Mesenchymal stem cell (in vitro differentiated cells and primary cell): ENCODE results near the gene COBL.

ENCODE experiments used
- DNase-seq: peaks from one replicate; pipeline ENCODE4 v3.0.0-alpha.2; 2013
- H2AFZ ChIP-seq: one replicate; pipeline ENCODE4 v1.6.1; 2013; ENCODE audit warnings: low read depth, mild to moderate bottlenecking, control low read depth, inconsistent platforms, low read length, moderate library complexity
- H2AK5ac ChIP-seq: 2 replicates; pipeline ENCODE4 v1.6.1; 2013; ENCODE audit warnings: low read length, moderate library complexity, mild to moderate bottlenecking, inconsistent platforms; ENCODE audit not compliant: severe bottlenecking
- H2BK120ac ChIP-seq: one replicate; pipeline ENCODE4 v1.6.1; 2013; ENCODE audit warnings: low read depth, mild to moderate bottlenecking, inconsistent platforms, low read length, moderate library complexity
- H2BK12ac ChIP-seq, 2 experiments: one replicate each; pipeline ENCODE4 v1.6.1; 2013; ENCODE audit warnings: inconsistent platforms in 2 of 2, low read length in 2 of 2, mild to moderate bottlenecking in 2 of 2, moderate library complexity in 2 of 2, control low read depth in 1 of 2
- H2BK15ac ChIP-seq: one replicate; pipeline ENCODE4 v1.6.1; 2013; ENCODE audit warnings: mild to moderate bottlenecking, low read depth, inconsistent platforms; ENCODE audit not compliant: poor library complexity, severe bottlenecking
- H2BK5ac ChIP-seq: 2 replicates; pipeline ENCODE4 v1.6.1; 2013; ENCODE audit warnings: low read depth, mild to moderate bottlenecking, low read length, control low read depth, inconsistent platforms; ENCODE audit not compliant: poor library complexity, severe bottlenecking
- H3K14ac ChIP-seq, 2 experiments: one replicate each; pipeline ENCODE4 v1.6.1; 2013; ENCODE audit warnings: inconsistent platforms in 2 of 2, low read length in 2 of 2, control low read depth in 1 of 2, mild to moderate bottlenecking in 1 of 2, moderate library complexity in 1 of 2
- H3K18ac ChIP-seq, 2 experiments: one replicate each; pipeline ENCODE4 v1.6.1; 2013; ENCODE audit warnings: inconsistent platforms in 2 of 2, low read length in 2 of 2, control low read depth in 1 of 2, low read depth in 1 of 2, mild to moderate bottlenecking in 1 of 2
- H3K23ac ChIP-seq, 2 experiments: one replicate each; pipeline ENCODE4 v1.6.1; 2013; ENCODE audit warnings: inconsistent platforms in 2 of 2, low read length in 2 of 2, mild to moderate bottlenecking in 2 of 2, moderate library complexity in 2 of 2, control low read depth in 1 of 2
- H3K27ac ChIP-seq: 2 replicates; pipeline ENCODE4 v1.5.1; 2013; ENCODE audit warnings: mild to moderate bottlenecking, moderate library complexity, low read length, control low read depth, inconsistent platforms; ENCODE audit not compliant: poor library complexity, severe bottlenecking
- H3K27me3 ChIP-seq, 2 experiments: 2 replicates each; pipeline versions ENCODE4 v1.6.1 to v1.7.0; 2013; ENCODE audit warnings: low read length in 2 of 2, mild to moderate bottlenecking in 2 of 2, moderate library complexity in 2 of 2, control low read depth in 1 of 2, inconsistent platforms in 1 of 2; ENCODE audit not compliant: control insufficient read depth in 1 of 2, insufficient read depth in 1 of 2
- H3K36me3 ChIP-seq, 2 experiments: 2 replicates each; pipeline versions ENCODE4 v1.6.1 to v1.7.0; 2013; ENCODE audit warnings: low read length in 2 of 2, control low read depth in 1 of 2, inconsistent platforms in 1 of 2, low read depth in 1 of 2, mild to moderate bottlenecking in 1 of 2; ENCODE audit not compliant: insufficient read depth in 2 of 2, control insufficient read depth in 1 of 2
- H3K4ac ChIP-seq, 2 experiments: one replicate each; pipeline ENCODE4 v1.6.1; 2013; ENCODE audit warnings: inconsistent platforms in 2 of 2, low read length in 2 of 2, mild to moderate bottlenecking in 2 of 2, moderate library complexity in 2 of 2, control low read depth in 1 of 2, low read depth in 1 of 2
- H3K4me1 ChIP-seq: 2 replicates; pipeline ENCODE4 v1.6.1; 2013; ENCODE audit warnings: low read depth, low read length, control low read depth; ENCODE audit not compliant: control insufficient read depth, insufficient read depth
- H3K4me2 ChIP-seq: 2 replicates; pipeline ENCODE4 v1.6.1; 2013; ENCODE audit warnings: low read length, mild to moderate bottlenecking, inconsistent platforms; ENCODE audit not compliant: poor library complexity, severe bottlenecking
- H3K4me3 ChIP-seq, 2 experiments: 2 replicates each; pipeline versions ENCODE4 v1.5.1 to v1.7.0; 2013; ENCODE audit warnings: low read length in 2 of 2, mild to moderate bottlenecking in 2 of 2, control low read depth in 1 of 2, low read depth in 1 of 2; ENCODE audit not compliant: insufficient read depth in 1 of 2
- H3K79me1 ChIP-seq: replicated peaks from 2 replicates; pipeline ENCODE4 v1.6.1; 2013; ENCODE audit warnings: mild to moderate bottlenecking, control low read depth, low read length, inconsistent platforms; ENCODE audit not compliant: poor library complexity, severe bottlenecking
- H3K9ac ChIP-seq: 2 replicates; pipeline ENCODE4 v1.7.0; 2013; ENCODE audit warnings: mild to moderate bottlenecking, low read length, moderate library complexity
- H3K9me3 ChIP-seq: 2 replicates; pipeline ENCODE4 v1.7.0; 2013; ENCODE audit warnings: mild to moderate bottlenecking, low read length; ENCODE audit not compliant: control insufficient read depth
- H4K8ac ChIP-seq: one replicate; pipeline ENCODE4 v1.6.1; 2013; ENCODE audit warnings: inconsistent platforms, mild to moderate bottlenecking, low read length, moderate library complexity
- H4K91ac ChIP-seq: one replicate; pipeline ENCODE4 v1.6.1; 2013; ENCODE audit warnings: mild to moderate bottlenecking, low read length, inconsistent platforms
- WGBS: methylation state at CpG from one replicate; pipeline ENCODE4 v1.1.7; 2013; ENCODE audit warnings: mixed read lengths; 5-methylcytosine and 5-hydroxymethylcytosine counted together

COBL gene

GRCh38 chr7:50978633-50979215, 337.9 kb downstream of the COBL start:
- 100% methylated on average over 1 of the region's 2 CpGs for WGBS
- H2BK12ac ChIP-seq: no peak overlapping the region
- H3K23ac ChIP-seq: no peak overlapping the region
- H3K18ac ChIP-seq: no peak overlapping the region
- no peak overlapping the region for H3K4me3 ChIP-seq
- no peak overlapping the region for H3K4me2 ChIP-seq
- no peaks in the 10 kb centered on the region for H3K27me3 ChIP-seq
- no peak overlapping the region for H3K14ac ChIP-seq
- DNase-seq: peak; percentile 16
- no peaks in the 10 kb centered on the region for H3K36me3 ChIP-seq
- no peak overlapping the region for H4K8ac ChIP-seq
- H2AK5ac ChIP-seq: no peak overlapping the region
- H2AFZ ChIP-seq: no peak overlapping the region
- H3K9ac ChIP-seq: no peak overlapping the region
- no peak overlapping the region for H2BK5ac ChIP-seq
- no peaks in the 10 kb centered on the region for H3K4me1 ChIP-seq
- H2BK15ac ChIP-seq: no peak overlapping the region
- no peak overlapping the region for H2BK120ac ChIP-seq
- peaks cover 17% of the 10 kb centered on the region for H3K9me3 ChIP-seq
- no peak overlapping the region for H3K4ac ChIP-seq
- H3K79me1 ChIP-seq: no peaks in the 10 kb centered on the region
- no peak overlapping the region for H3K27ac ChIP-seq
- H4K91ac ChIP-seq: no peak overlapping the region

GRCh38 chr7:50977421-50977820, 339.2 kb downstream of the COBL start:
- Histone ChIP-seq H3K4me2 (no peak overlapping the region), H3K4me1 (no peaks in the 10 kb centered on the region), H3K23ac (no peak overlapping the region), H3K9ac (no peak overlapping the region), H4K8ac (no peak overlapping the region), H2BK5ac (no peak overlapping the region), H3K9me3 (peaks cover 17% of the 10 kb centered on the region), H3K4me3 (no peak overlapping the region), H3K27me3 (no peaks in the 10 kb centered on the region), H3K4ac (no peak overlapping the region), H3K36me3 (no peaks in the 10 kb centered on the region), H4K91ac (no peak overlapping the region), H2BK120ac (no peak overlapping the region), H2BK12ac (no peak overlapping the region), H2BK15ac (no peak overlapping the region), H3K79me1 (no peaks in the 10 kb centered on the region), H2AK5ac (no peak overlapping the region), H2AFZ (no peak overlapping the region), H3K18ac (no peak overlapping the region), H3K27ac (no peak overlapping the region), H3K14ac (no peak overlapping the region)
- no CpG with 5 or more reads among the region's 1 CpG for WGBS
- DNase-seq: no peak

- Histone ChIP-seq H3K9ac (no peak overlapping the region), H3K9me3 (peaks cover 17% of the 10 kb centered on the region), H3K36me3 (no peaks in the 10 kb centered on the region), H3K23ac (no peak overlapping the region), H2AK5ac (no peak overlapping the region), H3K27ac (no peak overlapping the region), H2AFZ (no peak overlapping the region), H3K4ac (no peak overlapping the region), H3K4me3 (no peak overlapping the region), H2BK120ac (no peak overlapping the region), H2BK12ac (no peak overlapping the region), H2BK5ac (no peak overlapping the region), H3K4me1 (no peaks in the 10 kb centered on the region), H2BK15ac (no peak overlapping the region), H3K4me2 (no peak overlapping the region), H4K8ac (no peak overlapping the region), H3K79me1 (no peaks in the 10 kb centered on the region), H4K91ac (no peak overlapping the region), H3K27me3 (no peaks in the 10 kb centered on the region), H3K18ac (no peak overlapping the region), H3K14ac (no peak overlapping the region)
- WGBS: 100% methylated on average over 2 of the region's 4 CpGs
- DNase-seq: no peak
Measured at GRCh38 chr7:50976064-50976463, 340.5 kb downstream of the COBL start.

GRCh38 chr7:50974240-50974639, 342.4 kb downstream of the COBL start:
- Histone ChIP-seq H3K27ac (no peak overlapping the region), H2BK12ac (no peak overlapping the region), H2AFZ (no peak overlapping the region), H3K23ac (no peak overlapping the region), H3K27me3 (no peaks in the 10 kb centered on the region), H4K8ac (no peak overlapping the region), H3K9me3 (peaks cover 19% of the 10 kb centered on the region), H2BK120ac (no peak overlapping the region), H3K36me3 (no peaks in the 10 kb centered on the region), H3K14ac (no peak overlapping the region), H2BK15ac (no peak overlapping the region), H3K18ac (no peak overlapping the region), H3K4me3 (no peak overlapping the region), H2AK5ac (no peak overlapping the region), H3K4ac (no peak overlapping the region), H3K4me1 (peaks cover 2% of the 10 kb centered on the region), H4K91ac (no peak overlapping the region), H3K4me2 (no peak overlapping the region), H3K79me1 (no peaks in the 10 kb centered on the region), H2BK5ac (no peak overlapping the region), H3K9ac (no peak overlapping the region)
- 67% methylated on average over 4 of the region's 5 CpGs for WGBS
- DNase-seq: no peak
